ENCODE data around the gene FOXK1. TPM values are rescaled to one million over a fixed set of nuclear protein-coding genes. Genes with fewer than 3 reads are reported as not detected.

Gene FOXK1
- total and polyA plus RNA-seq, 9 of the 15 experiments (the other 6 are each of a cell fraction or from before 2014, with no cell fraction given), result 0.32 to 45.5 (median 8.1) TPM

DNA sequence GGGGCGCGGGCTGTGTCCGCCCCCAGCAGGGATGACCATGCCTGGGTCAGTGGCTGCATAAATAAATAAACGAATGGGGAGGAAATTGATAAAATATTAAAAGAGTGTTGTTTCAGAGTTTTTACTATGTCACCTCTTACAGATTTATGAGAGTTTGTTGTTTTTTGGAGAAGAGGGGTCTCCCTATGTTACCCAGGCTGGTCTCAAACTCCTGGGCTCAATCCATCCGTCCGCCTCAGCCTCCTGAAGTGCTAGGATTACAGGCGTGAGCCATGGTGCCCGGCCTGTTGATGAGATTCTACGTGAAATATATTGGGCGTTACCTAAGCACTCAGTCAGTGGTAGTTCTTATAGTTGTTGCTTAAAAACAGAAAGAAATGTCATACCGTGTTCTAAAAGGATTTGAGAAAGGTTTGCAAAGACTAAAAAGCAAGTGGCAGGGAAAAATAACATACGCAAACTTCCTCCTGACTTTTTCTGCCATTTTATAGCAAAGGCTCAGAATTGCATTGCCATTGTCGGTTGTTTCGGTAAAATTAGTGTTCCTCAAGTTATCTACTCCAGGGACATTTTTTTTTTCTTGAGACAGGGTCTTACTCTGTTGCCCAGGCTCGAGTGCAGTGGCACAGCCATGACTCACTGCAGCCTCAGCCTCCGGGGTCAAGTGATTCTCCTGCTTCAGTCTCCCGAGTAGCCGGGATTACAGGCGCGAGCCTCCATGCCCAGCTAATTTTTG lies 39.5 kb upstream of the FOXK1 start (continued):
- 0 out of 2 replicates have a peak, but pooled peaks have one; percentile 5 for TF ChIP-seq POLR2AphosphoS2 (IDR thresholded peaks at IDR 0.05; ENCODE audit: low read length)
- TF ChIP-seq ZNF79 (CRISPR knock-in tag; IDR thresholded peaks at IDR 0.05; ENCODE audit: low read depth), result no peak
- TF ChIP-seq, protein P1, sequence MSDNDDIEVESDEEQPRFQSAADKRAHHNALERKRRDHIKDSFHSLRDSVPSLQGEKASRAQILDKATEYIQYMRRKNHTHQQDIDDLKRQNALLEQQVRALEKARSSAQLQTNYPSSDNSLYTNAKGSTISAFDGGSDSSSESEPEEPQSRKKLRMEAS (CRISPR knock-in tag; IDR thresholded peaks at IDR 0.05), result no peak
- TF ChIP-seq IRF2 (CRISPR knock-in tag; IDR thresholded peaks at IDR 0.05), result no peak
- no peak for TF ChIP-seq MYC (IDR thresholded peaks at IDR 0.05; ENCODE audit: low read depth, low read length)
- TF ChIP-seq MYC (CRISPR knock-in tag; IDR thresholded peaks at IDR 0.05; ENCODE audit: borderline replicate concordance, low read depth), result peak; percentile 77
- no peak for TF ChIP-seq ZNF408 (CRISPR knock-in tag; IDR thresholded peaks at IDR 0.05; ENCODE audit: low read depth)
- TF ChIP-seq SMAD3 (CRISPR knock-in tag; conservative IDR thresholded peaks at IDR 0.05), result no peak
- 0 out of 2 replicates have a peak, but pooled peaks have one; percentile 9 for TF ChIP-seq SUPT5H (IDR thresholded peaks at IDR 0.05)
- TF ChIP-seq, protein P2, sequence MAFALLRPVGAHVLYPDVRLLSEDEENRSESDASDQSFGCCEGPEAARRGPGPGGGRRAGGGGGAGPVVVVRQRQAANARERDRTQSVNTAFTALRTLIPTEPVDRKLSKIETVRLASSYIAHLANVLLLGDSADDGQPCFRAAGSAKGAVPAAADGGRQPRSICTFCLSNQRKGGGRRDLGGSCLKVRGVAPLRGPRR (CRISPR knock-in tag; IDR thresholded peaks at IDR 0.05), result no peak
- no peak for TF ChIP-seq TRIM24 (IDR thresholded peaks at IDR 0.05)
- TF ChIP-seq, protein P3, sequence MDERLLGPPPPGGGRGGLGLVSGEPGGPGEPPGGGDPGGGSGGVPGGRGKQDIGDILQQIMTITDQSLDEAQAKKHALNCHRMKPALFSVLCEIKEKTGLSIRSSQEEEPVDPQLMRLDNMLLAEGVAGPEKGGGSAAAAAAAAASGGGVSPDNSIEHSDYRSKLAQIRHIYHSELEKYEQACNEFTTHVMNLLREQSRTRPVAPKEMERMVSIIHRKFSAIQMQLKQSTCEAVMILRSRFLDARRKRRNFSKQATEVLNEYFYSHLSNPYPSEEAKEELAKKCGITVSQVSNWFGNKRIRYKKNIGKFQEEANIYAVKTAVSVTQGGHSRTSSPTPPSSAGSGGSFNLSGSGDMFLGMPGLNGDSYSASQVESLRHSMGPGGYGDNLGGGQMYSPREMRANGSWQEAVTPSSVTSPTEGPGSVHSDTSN (CRISPR knock-in tag; IDR thresholded peaks at IDR 0.05; ENCODE audit: low read depth), result no peak
- TF ChIP-seq, protein P3 (tag; conservative IDR thresholded peaks at IDR 0.05; ENCODE audit: low read depth), result no peak
- TF ChIP-seq ZNF217 (CRISPR knock-in tag; IDR thresholded peaks at IDR 0.05), result no peak
- TF ChIP-seq ZNF212 (CRISPR knock-in tag; IDR thresholded peaks at IDR 0.05), result no peak
- TF ChIP-seq NCOR1 (IDR thresholded peaks at IDR 0.05), result no peak
- no peak for TF ChIP-seq FIP1L1 (IDR thresholded peaks at IDR 0.05; ENCODE audit: low read depth, low read length, poor library complexity, severe bottlenecking)
- TF ChIP-seq, protein P4, sequence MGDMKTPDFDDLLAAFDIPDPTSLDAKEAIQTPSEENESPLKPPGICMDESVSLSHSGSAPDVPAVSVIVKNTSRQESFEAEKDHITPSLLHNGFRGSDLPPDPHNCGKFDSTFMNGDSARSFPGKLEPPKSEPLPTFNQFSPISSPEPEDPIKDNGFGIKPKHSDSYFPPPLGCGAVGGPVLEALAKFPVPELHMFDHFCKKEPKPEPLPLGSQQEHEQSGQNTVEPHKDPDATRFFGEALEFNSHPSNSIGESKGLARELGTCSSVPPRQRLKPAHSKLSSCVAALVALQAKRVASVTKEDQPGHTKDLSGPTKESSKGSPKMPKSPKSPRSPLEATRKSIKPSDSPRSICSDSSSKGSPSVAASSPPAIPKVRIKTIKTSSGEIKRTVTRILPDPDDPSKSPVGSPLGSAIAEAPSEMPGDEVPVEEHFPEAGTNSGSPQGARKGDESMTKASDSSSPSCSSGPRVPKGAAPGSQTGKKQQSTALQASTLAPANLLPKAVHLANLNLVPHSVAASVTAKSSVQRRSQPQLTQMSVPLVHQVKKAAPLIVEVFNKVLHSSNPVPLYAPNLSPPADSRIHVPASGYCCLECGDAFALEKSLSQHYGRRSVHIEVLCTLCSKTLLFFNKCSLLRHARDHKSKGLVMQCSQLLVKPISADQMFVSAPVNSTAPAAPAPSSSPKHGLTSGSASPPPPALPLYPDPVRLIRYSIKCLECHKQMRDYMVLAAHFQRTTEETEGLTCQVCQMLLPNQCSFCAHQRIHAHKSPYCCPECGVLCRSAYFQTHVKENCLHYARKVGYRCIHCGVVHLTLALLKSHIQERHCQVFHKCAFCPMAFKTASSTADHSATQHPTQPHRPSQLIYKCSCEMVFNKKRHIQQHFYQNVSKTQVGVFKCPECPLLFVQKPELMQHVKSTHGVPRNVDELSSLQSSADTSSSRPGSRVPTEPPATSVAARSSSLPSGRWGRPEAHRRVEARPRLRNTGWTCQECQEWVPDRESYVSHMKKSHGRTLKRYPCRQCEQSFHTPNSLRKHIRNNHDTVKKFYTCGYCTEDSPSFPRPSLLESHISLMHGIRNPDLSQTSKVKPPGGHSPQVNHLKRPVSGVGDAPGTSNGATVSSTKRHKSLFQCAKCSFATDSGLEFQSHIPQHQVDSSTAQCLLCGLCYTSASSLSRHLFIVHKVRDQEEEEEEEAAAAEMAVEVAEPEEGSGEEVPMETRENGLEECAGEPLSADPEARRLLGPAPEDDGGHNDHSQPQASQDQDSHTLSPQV (IDR thresholded peaks at IDR 0.05), result no peak
- TF ChIP-seq CXXC5 (CRISPR knock-in tag; IDR thresholded peaks at IDR 0.05), result no peak
- peak in 1 of 2 experiments; percentile 8; a peak in 1 of 4 replicates for TF ChIP-seq KDM4B (IDR thresholded peaks at IDR 0.05; ENCODE audit: borderline replicate concordance in 2 of 2, low read depth in 1 of 2)
- peak; percentile 16; the same call in 1 of the 2 replicates for TF ChIP-seq POLR2A (conservative IDR thresholded peaks at IDR 0.05)

Data from K562 (cell line).